Smooth muscle cell (in vitro differentiated cells): ENCODE measurements around the gene CHD2. TPM values are rescaled to one million over a fixed set of nuclear protein-coding genes. Genes with fewer than 3 reads are reported as not detected.

Experiments used
- DNase-seq: peaks from one replicate; lab custom pipeline; 2025; ENCODE audit not compliant: unreplicated experiment; lab: John Stamatoyannopoulos, UW
- H2AFZ ChIP-seq: fragments of 200-600 bp; sonication (generic); 2 replicates; pipeline ENCODE4 v1.6.0; 2016; ENCODE audit warnings: antibody characterized with exemption, low read depth, mild to moderate bottlenecking
- H3F3A ChIP-seq: fragments of 200-600 bp; sonication (generic); 2 replicates; pipeline ENCODE4 v1.6.0; 2017; ENCODE audit warnings: antibody characterized with exemption, low read depth
- H3K27ac ChIP-seq: fragments of 200-600 bp; sonication (generic); 2 replicates; pipeline ENCODE4 v1.5.1; 2016; ENCODE audit warnings: low read depth, mild to moderate bottlenecking
- H3K27me3 ChIP-seq: fragments of 200-600 bp; sonication (generic); 2 replicates; pipeline ENCODE4 v1.6.1; 2016; ENCODE audit warnings: low read depth, mild to moderate bottlenecking
- H3K36me3 ChIP-seq: fragments of 200-600 bp; sonication (generic); 2 replicates; pipeline ENCODE4 v1.5.1; 2016; ENCODE audit warnings: low read depth
- H3K4me1 ChIP-seq: fragments of 200-600 bp; sonication (generic); 2 replicates; pipeline ENCODE4 v1.5.1; 2016; ENCODE audit warnings: low read depth
- H3K4me2 ChIP-seq: fragments of 200-600 bp; sonication (generic); 2 replicates; pipeline ENCODE4 v1.6.0; 2016; ENCODE audit warnings: mild to moderate bottlenecking
- H3K4me3 ChIP-seq: fragments of 200-600 bp; sonication (generic); 2 replicates; pipeline ENCODE4 v1.5.1; 2016; ENCODE audit warnings: mild to moderate bottlenecking
- H3K79me2 ChIP-seq: fragments of 200-600 bp; sonication (generic); 2 replicates; pipeline ENCODE4 v1.6.0; 2016; ENCODE audit warnings: low read depth, mild to moderate bottlenecking
- H3K9ac ChIP-seq: fragments of 200-600 bp; sonication (generic); 2 replicates; pipeline ENCODE4 v1.6.0; 2016; ENCODE audit warnings: low read depth
- H3K9me3 ChIP-seq: fragments of 200-600 bp; sonication (generic); replicated peaks from 2 replicates; pipeline ENCODE4 v1.5.1; 2016; ENCODE audit warnings: low read depth
- H4K20me1 ChIP-seq: fragments of 200-600 bp; sonication (generic); 2 replicates; pipeline ENCODE4 v1.6.0; 2016; ENCODE audit warnings: low read depth
- WGBS: methylation state at CpG from one replicate; pipeline ENCODE4 v1.1.7; 2016; ENCODE audit warnings: low lambda C conversion rate; 5-methylcytosine and 5-hydroxymethylcytosine counted together
- polyA plus RNA-seq: library from polyadenylated mRNA; unstranded; fragments of >200 nt; fragmentation: Nextera tagmentation; extraction: Ambion mirVana; gene quantifications from 2 replicates; pipeline ENCODE4 v1.2.1, GENCODE V29; 2016
- total RNA-seq: library from RNA; depleted of rRNA; stranded (reverse); fragments of >200 nt; gene quantifications from 2 replicates; pipeline ENCODE4 v1.2.3, GENCODE V29; 2014
- TF ChIP-seq, protein P1 (sequence below): fragments of 200-600 bp; sonication (generic); IDR thresholded peaks from 2 replicates; pipeline ENCODE4 v1.5.1; 2017; ENCODE audit warnings: borderline replicate concordance, mild to moderate bottlenecking, antibody characterized with exemption; ENCODE audit not compliant: insufficient read depth, poor library complexity, severe bottlenecking

The CHD2 gene
- total and polyA plus RNA-seq, 2 experiments from 2014 or later = 64.4 to 99.2 TPM

DNA sequence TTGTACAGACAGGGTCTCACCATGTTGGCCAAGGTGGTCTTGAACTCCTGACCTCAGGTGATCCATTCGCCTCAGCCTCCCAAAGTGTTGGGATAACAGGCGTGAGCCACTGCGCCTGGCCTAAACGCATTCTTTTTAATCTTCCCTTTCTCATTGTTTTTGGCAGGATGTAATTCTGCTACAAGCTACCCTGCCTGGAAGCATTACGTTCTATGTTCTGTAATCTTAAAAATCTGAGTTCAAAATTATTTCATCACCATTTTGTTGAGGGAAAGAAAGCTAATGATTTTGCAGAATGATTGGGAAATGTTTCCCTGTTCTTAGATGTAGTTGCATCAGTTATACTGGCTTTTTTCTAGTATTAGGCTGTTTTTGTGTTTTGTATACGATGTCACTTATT is 117.4 kb downstream of the CHD2 start:
- Histone ChIP-seq H3K27me3 (no peaks in the 10 kb centered on the region), H4K20me1 (peaks cover 76% of the 10 kb centered on the region), H2AFZ (no peak overlapping the region), H3K4me2 (no peak overlapping the region), H3K36me3 (peaks cover 63% of the 10 kb centered on the region), H3F3A (peaks cover 50% of the 10 kb centered on the region), H3K9me3 (no peaks in the 10 kb centered on the region), H3K4me3 (no peak overlapping the region), H3K4me1 (no peaks in the 10 kb centered on the region), H3K27ac (no peak overlapping the region), H3K9ac (no peak overlapping the region), H3K79me2 (peaks cover 41% of the 10 kb centered on the region)
- 98% methylated on average over 6 of the region's 6 CpGs for WGBS
- DNase-seq = no peak
- TF ChIP-seq, protein P1, sequence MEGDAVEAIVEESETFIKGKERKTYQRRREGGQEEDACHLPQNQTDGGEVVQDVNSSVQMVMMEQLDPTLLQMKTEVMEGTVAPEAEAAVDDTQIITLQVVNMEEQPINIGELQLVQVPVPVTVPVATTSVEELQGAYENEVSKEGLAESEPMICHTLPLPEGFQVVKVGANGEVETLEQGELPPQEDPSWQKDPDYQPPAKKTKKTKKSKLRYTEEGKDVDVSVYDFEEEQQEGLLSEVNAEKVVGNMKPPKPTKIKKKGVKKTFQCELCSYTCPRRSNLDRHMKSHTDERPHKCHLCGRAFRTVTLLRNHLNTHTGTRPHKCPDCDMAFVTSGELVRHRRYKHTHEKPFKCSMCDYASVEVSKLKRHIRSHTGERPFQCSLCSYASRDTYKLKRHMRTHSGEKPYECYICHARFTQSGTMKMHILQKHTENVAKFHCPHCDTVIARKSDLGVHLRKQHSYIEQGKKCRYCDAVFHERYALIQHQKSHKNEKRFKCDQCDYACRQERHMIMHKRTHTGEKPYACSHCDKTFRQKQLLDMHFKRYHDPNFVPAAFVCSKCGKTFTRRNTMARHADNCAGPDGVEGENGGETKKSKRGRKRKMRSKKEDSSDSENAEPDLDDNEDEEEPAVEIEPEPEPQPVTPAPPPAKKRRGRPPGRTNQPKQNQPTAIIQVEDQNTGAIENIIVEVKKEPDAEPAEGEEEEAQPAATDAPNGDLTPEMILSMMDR = no peak

DNA sequence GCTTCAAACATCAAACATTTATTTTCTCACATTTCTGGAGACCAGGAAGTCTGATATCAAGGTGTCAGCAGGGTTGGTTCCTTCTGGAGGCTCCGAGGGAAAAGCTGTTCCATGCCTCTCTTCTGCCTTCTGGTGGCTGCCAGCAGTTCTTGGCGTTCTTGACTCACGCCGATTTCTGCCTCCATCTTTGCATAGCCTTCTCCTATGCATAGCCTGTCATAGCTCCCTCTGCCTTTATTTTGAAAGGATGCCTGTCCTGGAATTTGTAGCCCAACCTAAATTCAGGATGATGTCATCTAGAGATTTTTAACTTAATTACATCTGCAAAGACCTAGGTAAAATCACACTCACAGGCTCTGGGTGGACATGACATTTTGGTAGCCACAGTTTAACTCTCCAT is 118.5 kb downstream of the CHD2 start:
- Histone ChIP-seq H3K9me3 (no peaks in the 10 kb centered on the region), H3K36me3 (peaks cover 57% of the 10 kb centered on the region), H3K27me3 (no peaks in the 10 kb centered on the region), H3K4me3 (no peak overlapping the region), H3K27ac (no peak overlapping the region), H3K9ac (no peak overlapping the region), H3K79me2 (peaks cover 44% of the 10 kb centered on the region), H4K20me1 (peaks cover 83% of the 10 kb centered on the region), H3F3A (peaks cover 50% of the 10 kb centered on the region), H2AFZ (no peak overlapping the region), H3K4me1 (no peaks in the 10 kb centered on the region), H3K4me2 (no peak overlapping the region)
- DNase-seq = no peak
- WGBS = 84% methylated on average over 4 of the region's 4 CpGs
- TF ChIP-seq, protein P1 = no peak

DNA sequence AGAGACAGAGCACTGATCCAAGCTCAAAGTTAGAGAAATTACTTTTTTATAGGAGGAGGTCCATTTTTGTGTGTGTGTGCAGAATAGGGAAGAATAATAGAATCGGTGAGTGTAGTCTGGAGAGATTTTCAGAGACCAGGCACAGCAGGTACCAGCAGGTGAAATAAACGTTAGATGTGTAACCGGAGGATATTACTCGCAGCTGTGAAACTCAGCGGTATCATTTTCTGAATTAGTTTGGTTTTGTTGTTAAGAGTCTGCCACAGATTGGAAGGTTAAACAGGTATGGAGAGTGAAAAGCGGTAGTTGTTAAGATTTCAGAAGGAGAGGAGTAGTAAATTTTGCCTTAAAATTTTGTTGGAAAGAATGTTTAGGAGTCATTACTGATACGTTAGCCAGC is 119.0 kb downstream of the CHD2 start:
- no peaks in the 10 kb centered on the region for H3K27me3 ChIP-seq
- H3K4me1 ChIP-seq = no peaks in the 10 kb centered on the region
- H3K4me3 ChIP-seq = no peak overlapping the region
- H3K36me3 ChIP-seq = peaks cover 57% of the 10 kb centered on the region
- H3K4me2 ChIP-seq = no peak overlapping the region
- TF ChIP-seq, protein P1 = no peak
- H4K20me1 ChIP-seq = peaks cover 88% of the 10 kb centered on the region
- H3K9ac ChIP-seq = no peak overlapping the region
- H3K27ac ChIP-seq = no peak overlapping the region
- DNase-seq = no peak
- peaks cover 44% of the 10 kb centered on the region for H3K79me2 ChIP-seq
- no peaks in the 10 kb centered on the region for H3K9me3 ChIP-seq
- peaks cover 50% of the 10 kb centered on the region for H3F3A ChIP-seq
- WGBS = 94% methylated on average over 7 of the region's 7 CpGs
- no peak overlapping the region for H2AFZ ChIP-seq

DNA sequence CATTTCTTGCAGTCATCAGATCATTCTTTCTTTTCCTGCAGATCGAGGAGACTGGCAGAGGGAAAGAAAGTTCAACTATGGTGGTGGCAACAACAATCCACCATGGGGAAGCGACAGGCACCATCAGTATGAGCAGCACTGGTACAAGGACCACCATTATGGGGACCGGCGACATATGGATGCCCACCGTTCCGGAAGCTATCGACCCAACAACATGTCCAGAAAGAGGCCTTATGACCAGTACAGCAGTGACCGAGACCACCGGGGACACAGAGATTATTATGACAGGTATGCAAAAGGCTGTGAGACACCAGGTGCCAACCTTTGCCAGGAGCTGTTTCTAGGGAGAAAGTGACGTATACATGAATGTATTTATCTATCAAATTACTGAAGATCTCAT is 119.8 kb downstream of the CHD2 start:
- no peak overlapping the region for H3K4me2 ChIP-seq
- H3K9me3 ChIP-seq = no peaks in the 10 kb centered on the region
- TF ChIP-seq, protein P1 = no peak
- H3K9ac ChIP-seq = no peak overlapping the region
- peaks cover 43% of the 10 kb centered on the region for H3F3A ChIP-seq
- 99% methylated on average over 10 of the region's 10 CpGs for WGBS
- DNase-seq = no peak
- peaks cover 62% of the 10 kb centered on the region for H3K36me3 ChIP-seq
- H3K79me2 ChIP-seq = peaks cover 39% of the 10 kb centered on the region
- no peak overlapping the region for H3K27ac ChIP-seq
- H4K20me1 ChIP-seq = peaks cover 90% of the 10 kb centered on the region
- no peak overlapping the region for H2AFZ ChIP-seq
- no peak overlapping the region for H3K4me3 ChIP-seq
- H3K27me3 ChIP-seq = no peaks in the 10 kb centered on the region
- no peaks in the 10 kb centered on the region for H3K4me1 ChIP-seq
